Midbrain (tissue), 1 donor: ENCODE data around the gene CHST5.

Experiments used
- DNase-seq: peaks from one replicate; lab custom pipeline; 2025; lab: John Stamatoyannopoulos, UW

CHST5 gene

DNA sequence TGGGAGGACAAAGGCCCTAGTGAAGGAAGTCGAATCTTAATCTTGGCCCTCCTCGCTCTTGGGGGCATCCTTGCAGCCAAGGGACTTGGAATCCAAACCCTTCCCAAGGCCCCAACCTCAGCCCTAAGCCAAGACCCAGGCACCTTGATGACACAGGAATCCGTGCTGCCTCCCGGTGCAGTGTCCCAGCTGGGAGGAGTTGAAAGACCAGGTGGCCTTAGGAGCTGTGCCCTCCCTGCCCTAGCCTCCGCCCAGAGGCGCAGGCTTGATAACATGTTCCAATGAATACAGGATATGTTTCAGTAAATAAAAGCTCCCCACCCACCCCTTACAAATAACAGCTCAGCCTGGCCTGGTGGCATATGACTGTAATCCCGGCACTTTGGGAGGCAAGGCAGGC, at the start of gene CHST5:
TSS of gene CHST5 (minus strand) at position 208 of the 400 bp plus-strand sequence. CDS start 5,724 bp downstream, outside the sequence.
- DNase-seq = no peak

DNA sequence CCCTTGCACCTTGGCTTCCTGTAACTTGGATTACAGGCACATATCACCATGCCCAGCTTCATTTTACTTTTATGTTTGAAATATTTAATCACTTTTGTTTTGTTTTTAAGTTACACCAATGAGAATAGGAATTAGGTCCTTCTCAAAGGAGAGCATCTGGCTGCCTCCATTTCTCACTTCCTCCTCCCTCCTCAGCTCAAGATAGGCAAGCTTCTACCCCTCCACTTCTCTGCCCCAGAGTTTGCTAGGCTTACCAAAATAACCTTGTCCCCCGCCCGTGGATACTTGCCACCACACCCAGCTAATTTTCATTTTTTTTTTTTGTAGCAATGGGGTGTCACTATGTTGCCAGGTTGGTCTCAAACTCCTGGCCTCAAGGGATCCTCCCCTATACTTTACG, 48.2 kb upstream of the CHST5 start:
- DNase-seq = no peak

DNA sequence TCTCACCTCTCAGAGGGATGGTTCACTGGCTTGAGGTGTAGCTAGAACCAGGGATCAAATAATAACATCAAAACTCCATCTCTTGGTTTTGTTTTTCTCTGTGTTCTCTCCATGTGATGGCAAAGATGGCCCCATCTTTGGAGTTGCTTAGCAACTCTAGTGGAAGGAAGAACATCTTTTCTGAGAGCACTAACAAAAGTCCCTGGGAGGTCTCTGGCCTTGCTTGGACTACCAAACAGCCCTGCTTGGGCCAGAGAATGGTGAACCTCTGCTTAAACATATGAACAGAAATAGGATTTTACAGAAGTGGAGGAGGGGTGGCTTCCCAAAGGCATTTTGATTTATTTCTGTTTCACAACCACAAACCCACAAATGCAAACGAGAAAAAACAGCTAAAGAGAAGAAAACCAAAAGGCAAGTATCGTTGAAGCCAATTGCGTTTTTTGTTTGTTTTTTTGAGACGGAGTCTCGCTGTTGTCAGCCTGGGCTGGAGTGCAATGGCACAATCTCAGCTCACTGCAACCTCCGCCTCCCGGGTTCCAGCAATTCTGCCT, 43.5 kb upstream of the CHST5 start:
- DNase-seq = peak; percentile 14

DNA sequence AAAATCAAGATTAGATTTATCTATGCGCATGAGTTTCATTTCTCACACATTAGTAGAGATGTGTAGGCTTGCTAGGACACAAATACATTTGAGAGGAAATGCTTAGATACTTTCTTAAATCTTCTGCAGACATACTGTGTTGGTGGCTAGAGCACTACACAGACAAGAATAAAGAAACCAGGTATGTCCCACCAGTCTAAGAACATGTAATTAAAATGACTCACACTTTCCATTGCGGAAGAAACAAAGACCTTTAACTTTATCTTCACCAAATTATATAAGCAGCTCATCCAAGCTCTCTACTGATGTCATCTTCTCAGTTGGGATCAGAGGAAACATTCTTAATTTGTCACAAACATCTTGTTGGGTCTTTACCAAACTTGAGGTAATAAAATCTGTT, 42.8 kb upstream of the CHST5 start:
- no peak for DNase-seq

DNA sequence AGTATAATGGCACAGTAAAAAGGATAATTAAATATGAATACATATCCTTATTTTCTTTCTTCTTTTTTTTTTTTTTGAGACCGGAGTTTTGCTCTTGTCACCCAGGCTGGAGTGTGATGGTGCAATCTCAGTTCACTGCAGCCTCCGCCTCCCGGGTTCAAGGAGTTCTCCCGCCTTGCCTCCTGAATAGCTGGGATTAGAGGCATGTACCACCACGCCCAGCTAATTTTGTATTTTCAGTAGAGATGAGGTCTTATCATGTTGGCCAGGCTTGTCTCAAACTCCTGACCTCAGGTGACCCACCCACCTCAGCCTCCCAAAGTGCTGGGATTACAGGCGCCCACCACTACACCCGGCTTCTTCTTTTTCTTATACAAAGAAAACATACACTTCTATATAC, 42.3 kb upstream of the CHST5 start:
- no peak for DNase-seq

DNA sequence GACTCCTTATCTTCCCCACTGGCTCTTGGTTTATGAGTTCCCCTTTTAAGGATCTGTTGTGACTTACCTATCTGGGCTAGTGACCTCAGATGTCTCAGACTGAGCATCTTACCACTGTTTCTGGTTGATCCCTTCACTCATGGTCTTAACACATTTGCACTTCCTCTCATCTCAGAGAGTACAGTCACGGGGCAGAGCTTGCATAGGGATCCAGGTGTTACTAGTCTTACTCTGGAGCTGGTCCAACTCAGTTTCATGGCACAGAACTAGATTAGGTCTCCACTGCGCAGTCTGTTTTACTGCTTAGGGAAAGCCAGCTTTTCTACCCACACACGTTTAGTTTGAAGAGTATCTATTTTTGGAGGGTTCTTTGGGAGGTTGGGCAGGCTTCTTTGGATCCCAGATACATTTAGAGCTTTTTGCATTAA, 40.5 kb upstream of the CHST5 start:
- DNase-seq = no peak

DNA sequence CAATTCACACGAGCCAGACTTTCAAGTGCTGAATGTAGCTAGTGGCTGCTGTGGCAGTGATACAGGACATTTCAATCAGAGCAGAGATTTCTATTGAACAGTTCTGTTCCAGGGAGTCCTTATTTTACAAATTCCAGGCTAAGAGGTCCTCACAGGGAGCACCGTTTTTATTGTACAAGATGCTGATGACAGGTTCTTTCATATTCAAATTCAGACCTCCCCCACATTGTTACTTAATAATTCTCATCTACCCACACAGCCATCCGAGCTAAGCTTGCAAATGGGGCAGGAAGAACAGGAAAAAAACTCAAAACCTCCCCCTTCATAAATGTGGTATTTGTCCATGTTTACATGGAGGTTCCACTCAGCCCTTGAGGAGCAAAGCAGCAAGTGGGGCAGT, 40.0 kb upstream of the CHST5 start:
- DNase-seq = no peak

DNA sequence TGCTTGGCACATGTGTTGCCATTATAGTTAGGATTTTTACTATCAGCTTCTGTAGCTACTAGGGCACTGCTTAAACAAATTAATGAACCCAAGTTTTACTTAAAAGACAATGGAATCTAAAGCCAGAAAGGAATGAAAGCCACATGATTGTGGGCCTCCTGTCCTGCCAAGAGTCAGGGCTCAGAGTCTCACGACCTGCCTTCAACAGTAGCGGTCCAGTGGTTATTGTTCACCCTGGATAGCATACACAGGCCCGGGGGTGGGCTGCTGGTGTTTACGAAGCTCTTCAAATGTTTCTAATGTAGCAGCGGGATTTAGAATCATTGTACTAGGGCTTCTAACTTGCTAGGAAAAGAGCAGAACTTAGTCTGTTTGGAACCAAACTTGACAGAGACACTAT, 38.0 kb upstream of the CHST5 start:
- DNase-seq = no peak

DNA sequence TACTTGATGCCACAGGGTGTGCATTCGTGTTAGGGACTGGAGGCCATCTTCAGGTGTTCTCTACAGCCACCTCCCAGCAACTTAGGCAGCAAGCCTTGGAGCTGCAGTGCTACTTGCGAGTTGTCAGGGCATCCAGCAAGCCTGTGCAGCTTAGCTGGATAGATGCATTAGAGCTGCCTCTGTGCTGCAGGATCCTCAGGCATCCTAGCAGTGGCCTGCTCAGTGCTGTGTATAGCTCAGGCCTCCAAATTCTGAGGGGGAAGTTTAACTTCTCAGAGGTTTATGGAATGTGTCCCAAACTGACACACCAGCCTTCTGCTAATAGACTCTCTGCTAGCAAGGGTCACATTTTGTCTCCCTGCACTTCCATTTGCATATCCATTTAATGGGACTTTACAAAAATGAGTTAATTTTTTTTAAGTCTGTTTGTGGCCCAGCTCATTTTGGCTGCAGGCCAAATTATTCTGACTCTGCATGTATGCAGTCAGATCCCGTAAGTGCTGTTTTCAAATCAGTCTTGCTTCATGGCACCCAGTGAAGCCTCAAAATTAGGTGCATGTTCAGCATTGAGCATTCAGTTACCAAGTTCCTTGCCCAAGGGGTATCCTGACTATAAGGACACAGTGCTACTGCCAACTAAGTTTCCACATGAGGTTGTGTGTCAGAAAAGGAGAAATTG, 37.1 kb upstream of the CHST5 start:
- no peak for DNase-seq

DNA sequence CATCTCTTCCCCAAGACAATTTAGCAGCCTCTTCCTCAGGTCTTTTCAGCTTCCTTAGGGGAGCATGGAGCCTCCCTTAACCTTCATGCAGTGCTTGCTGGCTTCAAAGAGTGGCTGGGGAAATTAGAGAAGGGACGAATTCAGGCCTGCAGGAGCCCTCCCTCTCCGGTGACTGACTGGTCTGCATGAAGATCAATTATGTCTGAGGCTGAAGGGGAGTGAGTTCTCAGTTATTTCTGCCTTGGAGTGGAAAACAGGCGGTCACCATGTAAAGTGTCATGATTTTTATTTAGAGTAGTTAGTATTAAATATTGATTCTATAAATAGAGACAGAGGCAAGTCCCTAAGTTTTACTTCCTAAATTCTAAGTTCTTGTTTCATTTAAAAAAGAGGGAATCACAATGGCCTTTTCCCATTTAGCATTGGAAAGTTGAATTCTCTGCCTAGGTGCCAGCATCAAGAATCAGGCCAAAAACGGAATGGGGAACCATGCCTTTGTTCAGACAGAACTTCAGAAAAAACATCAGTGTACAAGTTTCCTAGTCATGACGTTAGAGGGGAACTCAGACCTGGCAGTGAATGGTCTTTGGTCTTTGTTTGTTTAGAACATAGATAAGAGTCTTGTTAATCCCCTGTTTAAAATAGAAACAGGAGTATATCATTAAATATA, 34.6 kb upstream of the CHST5 start:
- peak; percentile 6 for DNase-seq

DNA sequence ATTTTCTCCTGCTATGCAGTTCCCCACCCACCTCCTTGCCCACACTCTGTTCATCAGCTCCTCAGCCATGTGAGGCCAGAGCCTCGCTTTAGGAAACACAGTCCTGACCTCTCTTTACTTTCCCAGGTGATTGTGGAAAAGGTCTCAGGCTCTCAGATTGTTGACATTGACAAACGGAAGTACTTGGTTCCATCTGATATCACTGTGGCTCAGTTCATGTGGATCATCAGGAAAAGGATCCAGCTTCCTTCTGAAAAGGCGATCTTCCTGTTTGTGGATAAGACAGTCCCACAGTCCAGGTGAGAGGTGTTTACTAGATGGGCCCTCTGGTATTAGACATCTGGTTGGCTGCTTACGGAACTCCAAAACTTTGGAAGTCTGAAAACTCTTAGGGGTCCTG, 32.0 kb upstream of the CHST5 start:
- no peak for DNase-seq

DNA sequence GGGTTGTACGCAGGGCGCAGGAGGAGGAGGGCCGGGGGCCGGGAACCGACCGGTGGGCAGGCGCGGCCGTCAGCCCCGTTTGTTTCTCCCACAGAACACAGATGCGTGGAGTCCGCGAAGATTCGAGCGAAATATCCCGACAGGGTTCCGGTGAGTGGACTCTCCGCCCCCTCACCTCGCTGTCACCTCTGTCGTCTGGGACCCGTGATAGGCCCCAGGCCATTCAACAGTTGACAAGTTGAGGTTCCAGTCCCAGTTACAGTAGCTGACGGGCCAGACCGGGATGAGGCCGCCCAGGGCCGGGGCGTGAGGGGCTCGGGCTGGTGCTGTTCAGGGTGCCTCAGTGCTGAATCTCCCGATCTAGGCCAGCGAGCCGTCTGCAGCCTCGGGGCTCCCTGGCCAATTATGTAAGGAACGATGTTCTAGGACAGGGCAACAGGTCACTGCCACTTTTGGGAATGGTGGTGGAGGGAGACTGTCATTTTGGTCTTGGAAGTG, 30.9 kb upstream of the CHST5 start:
- no peak for DNase-seq

DNA sequence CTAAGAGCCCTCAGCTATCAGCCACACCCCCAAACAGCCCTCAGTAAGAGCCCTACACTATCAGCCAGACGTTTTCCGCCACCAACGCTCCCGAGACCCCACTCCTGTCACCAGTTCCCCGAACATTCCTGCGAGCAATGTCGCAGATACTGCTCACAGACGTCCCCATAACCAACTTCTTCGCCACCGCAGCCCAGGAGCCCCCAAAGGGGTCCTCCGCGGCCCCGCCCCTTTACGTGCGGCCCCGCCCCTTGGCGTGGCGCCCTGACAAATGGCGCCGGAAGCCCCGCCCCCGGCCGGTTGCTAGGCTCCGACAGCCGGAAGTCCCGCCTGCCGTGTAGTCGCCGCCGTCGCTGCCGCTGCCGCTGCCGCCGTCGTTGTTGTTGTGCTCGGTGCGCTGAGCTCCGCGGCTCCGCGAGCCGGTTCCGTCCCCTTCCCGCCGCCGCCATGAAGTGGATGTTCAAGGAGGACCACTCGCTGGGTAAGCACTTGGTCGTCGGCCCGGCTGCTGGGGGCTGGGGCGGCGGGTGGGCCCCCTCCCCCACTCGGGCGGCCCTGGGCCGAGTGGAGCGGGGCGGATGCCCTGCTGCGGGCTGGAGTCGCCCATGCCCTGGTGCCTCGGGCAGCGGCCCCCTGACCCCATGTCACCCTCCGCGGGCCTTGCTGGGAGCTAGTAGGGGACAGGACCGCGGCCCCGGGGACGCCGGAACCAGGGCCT, 30.3 kb upstream of the CHST5 start, which contains the start of gene GABARAPL2:
TSS of gene GABARAPL2 (plus strand) at position 340 of the 718 bp plus-strand sequence. CDS start at position 448, 108 bp downstream.
- DNase-seq = peak; percentile 93

DNA sequence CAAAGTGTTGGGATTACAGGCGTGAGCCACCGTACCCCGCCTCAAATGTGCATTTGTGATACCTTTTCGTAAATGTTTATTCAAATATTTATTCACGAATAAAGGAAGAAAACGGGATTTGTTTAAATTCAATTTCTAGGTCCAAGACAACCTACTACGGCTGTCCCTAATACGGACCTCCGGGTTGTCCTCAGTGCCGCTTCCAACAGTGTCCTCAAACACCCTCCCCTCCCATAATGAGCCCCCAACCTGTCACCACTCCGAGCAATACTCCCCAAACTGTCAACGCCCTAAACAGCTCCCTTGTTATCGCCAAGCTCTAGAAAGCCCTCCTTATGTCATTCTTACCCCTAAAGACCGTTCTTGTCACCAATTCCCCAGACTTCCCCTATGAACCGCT, 29.7 kb upstream of the CHST5 start:
- no peak for DNase-seq

DNA sequence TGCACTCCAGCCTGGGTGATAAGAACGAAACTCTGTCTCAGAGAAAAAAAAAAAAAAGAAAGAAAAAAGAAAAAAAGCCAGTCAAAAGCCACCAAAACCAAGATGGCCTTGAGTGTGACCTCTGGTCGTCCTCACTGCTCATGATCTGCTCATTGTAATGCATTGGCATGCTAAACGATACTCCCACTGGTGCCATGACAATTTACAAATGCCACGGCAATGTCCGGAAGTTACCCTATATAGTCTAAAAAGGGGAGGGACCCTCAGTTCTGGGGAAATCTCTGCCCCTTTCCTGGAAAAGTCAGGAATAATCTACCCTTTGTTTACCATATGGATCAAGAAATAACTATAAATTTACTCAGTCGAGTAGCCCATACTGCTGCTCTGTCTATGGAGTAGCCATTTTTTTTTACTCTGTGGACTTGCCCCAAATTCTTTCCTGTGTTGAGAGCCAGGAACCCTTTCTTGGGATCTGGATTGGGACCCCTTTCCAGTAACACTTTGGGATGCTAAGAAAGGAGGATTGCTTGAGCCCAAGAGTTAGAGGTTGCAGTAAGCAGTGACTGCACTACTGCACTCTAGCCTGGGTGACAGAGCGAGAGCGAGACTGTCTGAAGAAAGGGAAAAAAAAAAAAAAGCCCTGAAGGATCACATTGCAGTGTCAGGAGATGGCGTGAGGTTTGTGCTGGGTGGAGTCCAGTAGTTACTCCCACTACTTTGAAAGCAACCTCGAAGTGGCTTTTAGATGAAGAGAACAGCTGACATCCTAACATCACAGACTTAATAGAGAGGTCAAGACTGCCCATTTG, 23.9 kb upstream of the CHST5 start:
- DNase-seq = no peak

DNA sequence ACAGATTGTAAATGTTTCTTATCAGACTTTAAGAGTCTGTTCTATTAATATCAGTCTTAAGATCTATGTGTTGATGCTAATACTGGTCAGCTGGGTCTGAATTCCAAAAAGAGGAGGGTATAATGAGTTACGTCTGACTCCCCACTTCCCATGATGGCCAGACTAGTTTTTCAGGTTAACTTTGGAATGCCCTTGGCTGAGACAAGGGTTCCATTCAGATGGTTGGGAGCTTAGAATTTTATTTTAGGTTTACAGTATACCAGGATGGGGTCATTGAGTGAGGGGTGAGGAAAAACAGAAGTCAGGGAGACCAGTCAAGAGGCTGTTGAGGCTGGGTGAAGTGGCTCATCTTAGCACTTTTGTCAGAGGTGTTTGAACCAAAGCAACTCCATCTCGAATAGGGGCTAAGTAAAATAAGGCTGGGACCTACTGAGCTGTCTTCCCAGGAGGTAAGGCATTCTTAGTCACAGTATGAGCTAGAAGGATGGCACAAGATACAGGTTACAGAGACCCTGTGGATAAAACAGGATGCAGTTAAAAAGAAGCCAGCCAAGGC, 23.0 kb upstream of the CHST5 start:
- DNase-seq = no peak

DNA sequence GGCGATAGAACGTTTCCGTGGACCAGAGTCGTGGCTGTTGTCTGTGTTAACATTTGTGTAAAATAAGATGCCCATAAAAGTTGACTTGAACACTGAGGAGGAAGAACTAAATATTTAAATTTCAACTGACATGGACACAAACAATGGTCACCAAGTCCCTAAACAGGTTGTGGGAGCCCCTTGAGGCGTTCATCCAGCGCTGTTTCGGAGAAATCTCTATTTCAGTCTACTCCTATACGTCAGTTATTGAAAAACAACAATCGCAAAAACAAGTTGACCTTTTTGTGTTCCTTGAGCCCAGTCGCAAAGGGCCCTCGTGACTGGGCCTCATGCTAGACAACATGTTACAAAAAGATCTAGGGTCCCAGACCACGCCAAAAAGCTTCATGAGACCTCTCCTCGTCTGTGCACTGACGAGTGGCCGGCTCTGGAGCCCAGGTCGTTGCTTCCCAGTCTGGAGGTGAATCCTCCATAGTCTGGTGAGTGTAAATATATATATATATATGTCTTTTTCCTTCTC, 20.6 kb upstream of the CHST5 start:
- no peak for DNase-seq

DNA sequence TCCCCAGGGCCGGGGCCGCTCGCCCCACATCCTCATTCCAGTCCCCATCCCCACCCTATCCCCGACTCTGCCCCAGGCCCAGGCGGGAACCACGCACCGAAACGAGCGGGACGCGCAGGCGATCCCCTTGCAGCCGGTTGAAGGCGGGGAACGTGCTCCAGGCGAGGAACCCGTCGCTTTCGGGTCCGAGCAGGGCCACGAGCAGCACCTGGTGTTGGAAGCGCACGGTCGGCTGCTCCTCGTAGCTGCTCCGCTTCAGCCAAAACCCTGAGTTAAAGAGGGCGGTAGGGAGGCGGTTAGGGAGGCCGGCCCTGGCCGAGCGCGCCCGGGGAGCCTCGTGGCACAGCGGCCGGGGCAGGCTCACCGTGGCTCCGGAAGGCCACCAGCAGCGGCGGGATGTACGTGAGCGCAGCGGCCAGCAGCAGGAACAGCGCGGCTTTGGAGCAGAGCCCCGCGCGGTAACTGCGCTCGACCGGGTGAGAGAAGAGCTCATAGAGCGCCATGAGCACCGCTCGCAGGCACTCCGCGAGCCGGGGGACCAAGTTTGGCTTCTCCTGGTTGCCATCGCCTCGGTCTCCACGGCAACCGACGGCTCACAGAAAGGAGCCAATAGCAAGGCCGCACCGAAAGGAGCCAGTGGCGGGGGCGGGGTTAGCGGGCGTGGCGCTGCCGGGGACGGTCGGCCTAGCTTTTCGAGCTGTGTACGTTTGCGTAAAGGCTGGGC, 20.0 kb upstream of the CHST5 start, which contains the start of gene TMEM231:
TSS of gene TMEM231 (minus strand) at position 546 of the 724 bp plus-strand sequence. CDS start at position 503, 43 bp downstream.
- DNase-seq = peak; percentile 96

DNA sequence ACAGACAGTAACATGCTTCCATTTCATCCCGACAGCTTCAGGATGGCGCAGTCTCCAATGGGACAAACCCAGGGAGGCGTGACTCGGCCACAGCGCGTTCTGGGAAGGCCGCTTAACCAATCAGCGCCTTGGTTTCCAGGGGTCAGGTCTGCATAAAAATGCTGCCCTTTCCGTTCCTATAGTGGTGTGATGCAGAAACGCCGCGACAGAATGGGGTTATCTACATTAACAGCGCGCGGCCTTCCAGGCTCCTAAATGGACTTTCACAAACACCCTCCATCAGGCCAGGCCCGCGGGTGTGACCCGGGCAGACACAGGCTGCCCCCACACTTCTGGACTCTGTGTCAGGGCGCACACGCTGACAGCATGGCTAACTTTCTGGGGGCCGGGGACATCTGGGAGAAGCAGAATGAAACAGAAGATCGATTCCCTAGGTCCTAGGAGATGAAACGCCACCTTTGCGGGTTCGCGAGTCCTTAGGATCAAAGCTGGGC, 19.4 kb upstream of the CHST5 start:
- DNase-seq = peak; percentile 89

DNA sequence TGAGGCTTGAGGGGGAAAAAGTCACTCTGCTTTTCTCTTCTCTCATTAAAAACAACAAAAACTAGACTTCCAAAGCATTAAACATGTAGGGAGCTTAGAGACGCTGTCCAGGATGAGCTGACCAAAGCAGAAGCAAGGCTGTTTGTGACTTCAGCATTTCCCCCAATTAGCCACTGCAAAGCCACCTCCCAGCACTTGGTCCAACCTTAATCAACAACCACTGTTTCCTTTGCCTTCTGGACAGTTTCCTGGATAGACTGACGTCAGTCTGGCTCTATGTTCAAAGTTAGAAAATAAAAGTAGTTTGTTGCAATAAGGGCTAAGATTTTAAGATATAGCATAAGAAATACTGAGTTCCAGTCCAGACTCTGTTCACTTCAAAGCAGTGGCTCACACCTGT, 17.0 kb upstream of the CHST5 start:
- peak; percentile 38 for DNase-seq
